ENCODE results near the gene HTT. TPM values are rescaled to one million over a fixed set of nuclear protein-coding genes. Genes with fewer than 3 reads are reported as not detected.
A peak's percentile ranks its signal among the peaks of the same experiment; 100 is the strongest.

Gene HTT
- total and polyA plus RNA-seq, 4 donors: 8.6 to 39.8 (median 16.4) TPM

- 81% methylated on average over 9 of the region's 9 CpGs for WGBS
- DNase-seq (ENCODE audit: low spot score): no peak
- H3K27ac ChIP-seq (ENCODE audit: low read depth in 1 of 2, low read length in 2 of 2): peak overlapping the region; percentile 17 to 40
Measured at GRCh38 chr4:3225936-3226335, 151.5 kb downstream of the HTT start.

DNA sequence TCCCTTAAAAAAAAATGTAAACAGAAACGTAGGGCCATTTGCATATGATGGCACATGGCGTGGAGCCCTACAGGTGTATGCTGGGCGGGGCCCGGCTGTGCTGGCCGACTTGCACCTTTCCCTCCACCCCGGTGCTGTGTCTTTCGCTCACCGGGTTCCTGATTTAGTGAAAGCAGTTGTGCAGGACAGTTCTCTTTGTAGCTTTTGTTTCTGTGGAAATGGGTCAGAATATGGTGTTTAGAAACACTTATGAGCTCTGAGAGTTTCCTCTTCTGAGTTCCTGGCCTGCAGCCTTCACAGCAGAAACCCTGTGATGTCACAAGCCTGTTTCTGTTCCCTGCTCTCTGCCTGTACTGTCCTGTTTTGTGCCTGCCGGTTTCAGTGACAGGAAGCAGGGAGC, 152.0 kb downstream of the HTT start:
- TF ChIP-seq ZBTB33 (IDR thresholded peaks at IDR 0.05): no peak
- TF ChIP-seq EGR1 (IDR thresholded peaks at IDR 0.05; ENCODE audit: low read depth in 2 of 2): no peak
- TF ChIP-seq FOXA1 (IDR thresholded peaks at IDR 0.05): no peak
- no peak for TF ChIP-seq YY1 (IDR thresholded peaks at IDR 0.05)
- TF ChIP-seq GABPA (IDR thresholded peaks at IDR 0.05 in 1 of 2, conservative IDR thresholded peaks at IDR 0.05 in 1 of 2): no peak
- no peak for TF ChIP-seq NR2F2 (IDR thresholded peaks at IDR 0.05)
- TF ChIP-seq JUND (IDR thresholded peaks at IDR 0.05): no peak
- peaks cover 0 to 3% (median 0%) of the 10 kb centered on the region in 4 donors for H3K4me1 ChIP-seq (ENCODE audit: control insufficient read depth in 4 of 4, insufficient read depth in 4 of 4, low read length in 3 of 4)
- no peaks in the 10 kb centered on the region for H3K9me3 ChIP-seq (ENCODE audit: control insufficient read depth in 4 of 4, low read length in 3 of 4)

More at GRCh38 chr4:3225936-3226335, 151.5 kb downstream of the HTT start:
- Histone ChIP-seq H3K36me3 (ENCODE audit: control insufficient read depth in 4 of 4, insufficient read depth in 3 of 4, low read depth in 1 of 4, low read length in 3 of 4) (peaks cover 21 to 66% (median 55%) of the 10 kb centered on the region in 4 donors), H3K27me3 (ENCODE audit: control insufficient read depth in 4 of 4, insufficient read depth in 4 of 4, low read length in 3 of 4) (no peaks in the 10 kb centered on the region), H3K9ac (ENCODE audit: low read depth in 1 of 2, low read length in 2 of 2) (no peak overlapping the region), H3K4me3 (ENCODE audit: low read depth in 1 of 3, low read length in 3 of 3) (no peak overlapping the region), H3K9me3 (ENCODE audit: control insufficient read depth in 4 of 4, low read length in 3 of 4) (no peaks in the 10 kb centered on the region), H3K4me1 (ENCODE audit: control insufficient read depth in 4 of 4, insufficient read depth in 4 of 4, low read length in 3 of 4) (peaks cover 0 to 3% (median 0%) of the 10 kb centered on the region in 4 donors)
- TF ChIP-seq, protein P1, sequence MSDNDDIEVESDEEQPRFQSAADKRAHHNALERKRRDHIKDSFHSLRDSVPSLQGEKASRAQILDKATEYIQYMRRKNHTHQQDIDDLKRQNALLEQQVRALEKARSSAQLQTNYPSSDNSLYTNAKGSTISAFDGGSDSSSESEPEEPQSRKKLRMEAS (IDR thresholded peaks at IDR 0.05): no peak
- TF ChIP-seq FOXA2 (IDR thresholded peaks at IDR 0.05) (no peak), RXRA (IDR thresholded peaks at IDR 0.05) (no peak), ZBTB33 (IDR thresholded peaks at IDR 0.05) (no peak), TAF1 (conservative IDR thresholded peaks at IDR 0.05) (no peak), EGR1 (IDR thresholded peaks at IDR 0.05; ENCODE audit: low read depth in 2 of 2) (no peak), NR2F2 (IDR thresholded peaks at IDR 0.05) (no peak), CTCF (IDR thresholded peaks at IDR 0.05; ENCODE audit: low read depth, low read length, missing input control) (no peak), FOXA1 (IDR thresholded peaks at IDR 0.05) (no peak), JUND (IDR thresholded peaks at IDR 0.05) (no peak), HNF4A (conservative IDR thresholded peaks at IDR 0.05) (no peak), YY1 (IDR thresholded peaks at IDR 0.05) (no peak)
- TF ChIP-seq, protein P2, sequence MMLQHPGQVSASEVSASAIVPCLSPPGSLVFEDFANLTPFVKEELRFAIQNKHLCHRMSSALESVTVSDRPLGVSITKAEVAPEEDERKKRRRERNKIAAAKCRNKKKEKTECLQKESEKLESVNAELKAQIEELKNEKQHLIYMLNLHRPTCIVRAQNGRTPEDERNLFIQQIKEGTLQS (IDR thresholded peaks at IDR 0.05): no peak

More for the DNA sequence above, 152.0 kb downstream of the HTT start:
- no peak overlapping the region for H3K9ac ChIP-seq (ENCODE audit: low read depth in 1 of 2, low read length in 2 of 2)
- H3K4me3 ChIP-seq (ENCODE audit: low read depth in 1 of 3, low read length in 3 of 3): no peak overlapping the region
- H3K36me3 ChIP-seq (ENCODE audit: control insufficient read depth in 4 of 4, insufficient read depth in 3 of 4, low read depth in 1 of 4, low read length in 3 of 4): peaks cover 24 to 66% (median 58%) of the 10 kb centered on the region in 4 donors
- no peaks in the 10 kb centered on the region for H3K27me3 ChIP-seq (ENCODE audit: control insufficient read depth in 4 of 4, insufficient read depth in 4 of 4, low read length in 3 of 4)
- peak overlapping the region; percentile 17 to 40 for H3K27ac ChIP-seq (ENCODE audit: low read depth in 1 of 2, low read length in 2 of 2)
- WGBS: 65% methylated on average over 9 of the region's 9 CpGs
- no peak for DNase-seq (ENCODE audit: low spot score)
